Psoas muscle (tissue), 8 donors: ENCODE measurements around the gene PMP22. TPM values are rescaled to one million over a fixed set of nuclear protein-coding genes. Genes with fewer than 3 reads are reported as not detected.

Source experiments
- ATAC-seq, 4 donors: fragments of 200-7000 bp; cut with Tn5 transposase; one replicate each; pipeline ENCODE4 v1.9.1; 2020; ENCODE audit warnings: moderate library complexity in 3 of 4, mild to moderate bottlenecking in 2 of 4
- DNase-seq, 2 donors: peaks; one replicate each; pipeline ENCODE4 v3.0.0-alpha.2; 2020
- H3K27ac ChIP-seq: fragments of 200-600 bp; one replicate; pipeline ENCODE4 v1.8.0; 2022
- H3K27me3 ChIP-seq, 3 donors: fragments of 200-600 bp in 1 of 3; one replicate each; pipeline versions ENCODE4 v1.6.1 to v1.8.0; 2013 to 2022; ENCODE audit warnings: low read length in 2 of 3, mild to moderate bottlenecking in 2 of 3, moderate library complexity in 1 of 3; ENCODE audit not compliant: insufficient read depth in 3 of 3
- H3K36me3 ChIP-seq, 2 donors: fragments of 200-600 bp in 1 of 2; one replicate each; pipeline versions ENCODE4 v1.6.1 to v1.8.0; 2013 to 2022; ENCODE audit warnings: low read depth in 1 of 2, mild to moderate bottlenecking in 1 of 2, moderate library complexity in 1 of 2; ENCODE audit not compliant: insufficient read depth in 1 of 2
- H3K4me1 ChIP-seq: fragments of 200-600 bp; one replicate; pipeline ENCODE4 v1.8.0; 2022
- H3K4me3 ChIP-seq: fragments of 200-600 bp; one replicate; pipeline ENCODE4 v1.8.0; 2022; ENCODE audit warnings: mild to moderate bottlenecking
- H3K9me3 ChIP-seq: fragments of 200-600 bp; one replicate; pipeline ENCODE4 v1.8.0; 2022
- CTCF ChIP-seq: fragments of 200-600 bp; IDR thresholded peaks from one replicate; pipeline ENCODE4 v1.8.0; 2022; ENCODE audit warnings: antibody characterized with exemption
- WGBS, 3 donors: extraction: QIAGEN DNeasy Blood & Tissue Kit; methylation state at CpG; one replicate each; pipeline versions ENCODE4 v1.1.6 to v1.1.7; 2013; 5-methylcytosine and 5-hydroxymethylcytosine counted together
- intact Hi-C, 2 donors: fragments of 100-400 bp; cut with DNase I; formaldehyde crosslinking; loops; one replicate each; pipeline versions ENCODE4 v1.11.0 to v1.14.2; 2022
- polyA plus RNA-seq, 3 donors: library from polyadenylated mRNA; stranded (reverse); fragments of 200-250 nt; gene quantifications; one replicate each; pipeline ENCODE4 v1.2.3, GENCODE V29; 2013
- total RNA-seq, 4 donors: library from RNA; stranded (reverse); fragmentation: NEBNext Ultra II Directional in 2 of 4; extraction: Animal tissue kit (Norgen Biotek cat#: 25700) in 2 of 4; gene quantifications; one replicate each; pipeline versions ENCODE4 v1.2.1 to v1.2.4, GENCODE V29; 2021 to 2023
- donor health status: healthy with polysubstance abuse.
- donor health status: DM: no; HTN: no; CAD: no; lungs with moderate emphysema.
- donor health status: Bipolar disorder and iron deficiency.
- donor health status: healthy.
- donor health status: DM: yes; HTN: yes; CAD: no.
- donor health status: DM: no; HTN: no; CAD: no.
- donor health status: DM: no; HTN: no; CAD: no.
- donor health status: DM: yes; HTN: yes; CAD: no.

Gene PMP22
- total and polyA plus RNA-seq, 7 donors: 39.3 to 317 (median 195) TPM

DNA sequence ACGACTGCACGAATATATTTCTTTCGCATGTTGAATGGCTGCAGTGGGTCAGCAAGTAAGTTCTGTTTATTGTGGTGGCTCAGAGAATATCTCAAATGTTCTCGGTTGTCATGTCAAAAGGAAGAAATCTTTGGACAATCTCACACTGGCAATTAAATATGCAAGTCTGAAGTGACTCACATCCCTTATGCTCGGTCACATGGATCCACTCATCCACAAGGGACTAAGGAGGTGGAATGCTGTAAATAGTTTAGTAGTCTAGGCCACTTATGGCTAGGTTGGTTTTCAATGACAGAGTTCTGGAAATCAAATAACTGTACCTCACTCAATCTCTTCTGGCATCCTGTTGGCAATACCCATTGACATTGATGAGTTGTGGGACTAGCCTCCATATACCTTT lies 33.0 kb upstream of the PMP22 start:
- Histone ChIP-seq H3K27ac (no peak overlapping the region), H3K4me3 (no peak overlapping the region), H3K27me3 (no peaks in the 10 kb centered on the region), H3K9me3 (no peaks in the 10 kb centered on the region), H3K36me3 (no peaks in the 10 kb centered on the region), H3K4me1 (no peaks in the 10 kb centered on the region)
- intact Hi-C loops: no loop called here
- TF ChIP-seq CTCF: no peak
- ATAC-seq: no peak
- 77 to 89% (median 87%) methylated on average over 5 of the region's 5 CpGs for WGBS, 3 donors
- DNase-seq: no peak

- TF ChIP-seq CTCF: no peak
- ATAC-seq (no peak), DNase-seq (no peak)
- WGBS, 3 donors: 88 to 89% (median 88%) methylated on average over 3 of the region's 3 CpGs
- Histone ChIP-seq H3K4me3 (no peak overlapping the region), H3K27ac (no peak overlapping the region), H3K27me3 (no peaks in the 10 kb centered on the region), H3K9me3 (no peaks in the 10 kb centered on the region), H3K36me3 (no peaks in the 10 kb centered on the region), H3K4me1 (no peaks in the 10 kb centered on the region)
- intact Hi-C loops: no loop called here
Measured at GRCh38 chr17:15293558-15293957, 28.4 kb upstream of the PMP22 start.

DNA sequence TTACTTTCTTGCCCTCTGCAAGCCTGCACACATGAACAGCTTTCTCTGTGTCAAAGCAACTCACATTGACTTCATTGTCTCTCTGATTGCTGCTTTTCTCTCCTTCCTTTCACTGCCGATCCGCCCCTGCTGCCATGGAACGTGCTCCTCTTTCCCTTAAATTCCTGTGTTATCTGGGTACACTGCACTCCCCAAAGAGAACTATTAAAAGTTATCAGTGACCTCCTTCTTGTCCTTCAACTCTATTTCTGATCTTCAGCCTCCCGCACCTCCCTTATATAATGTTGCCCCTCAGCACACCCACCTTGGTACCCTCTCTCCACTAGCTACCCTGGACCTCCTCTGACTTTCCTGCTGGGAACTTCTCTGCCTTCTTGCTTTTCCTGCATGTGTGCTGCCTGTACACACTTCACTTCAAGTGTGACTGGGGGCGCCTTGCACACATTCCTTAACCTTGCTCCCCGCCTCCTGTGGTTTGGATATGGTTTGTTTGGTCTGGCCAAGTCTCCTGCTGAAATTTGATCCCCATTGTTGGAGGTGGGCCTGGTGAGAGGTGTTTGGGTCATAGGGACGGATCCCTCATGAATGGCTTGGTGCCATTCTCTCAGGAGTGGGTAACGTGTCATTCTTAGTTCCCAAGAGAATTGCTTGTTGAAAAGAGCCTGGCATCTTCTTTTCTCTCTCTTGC lies 26.7 kb upstream of the PMP22 start:
- 72 to 83% (median 76%) methylated on average over 8 of the region's 8 CpGs for WGBS, 3 donors
- DNase-seq (no peak), ATAC-seq (no peak)
- TF ChIP-seq CTCF: no peak
- intact Hi-C loops: no loop called here
- H3K36me3 ChIP-seq: no peaks in the 10 kb centered on the region
- H3K9me3 ChIP-seq: no peaks in the 10 kb centered on the region
- H3K27ac ChIP-seq: no peak overlapping the region
- H3K4me1 ChIP-seq: no peaks in the 10 kb centered on the region
- no peak overlapping the region for H3K4me3 ChIP-seq
- no peaks in the 10 kb centered on the region for H3K27me3 ChIP-seq

DNA sequence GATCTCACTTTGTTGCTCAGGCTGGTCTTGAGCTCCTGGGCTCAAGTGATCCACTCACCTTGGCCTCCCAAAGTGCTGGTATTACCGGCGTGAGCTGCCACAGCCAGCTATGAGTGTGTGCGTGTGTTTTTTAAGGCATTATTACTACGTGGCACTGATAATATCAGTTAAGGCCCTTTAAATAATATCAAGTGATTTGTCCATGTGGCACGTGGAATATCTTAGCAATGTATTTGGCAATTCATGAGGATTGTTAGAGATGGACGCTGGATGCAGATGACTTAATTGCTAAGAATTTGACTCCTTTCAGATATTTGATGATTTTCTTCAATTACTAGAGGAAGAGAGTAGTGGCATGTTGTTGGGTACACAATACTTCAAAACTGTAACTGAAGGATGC lies 25.5 kb upstream of the PMP22 start:
- 74 to 78% (median 75%) methylated on average over 6 of the region's 6 CpGs for WGBS, 3 donors

More for the DNA sequence above, 25.5 kb upstream of the PMP22 start:
- intact Hi-C loops: no loop called here
- no peaks in the 10 kb centered on the region for H3K36me3 ChIP-seq
- no peaks in the 10 kb centered on the region for H3K9me3 ChIP-seq
- ATAC-seq: no peak
- H3K4me3 ChIP-seq: no peak overlapping the region
- no peak for DNase-seq
- H3K27ac ChIP-seq: no peak overlapping the region
- no peaks in the 10 kb centered on the region for H3K27me3 ChIP-seq
- TF ChIP-seq CTCF: no peak
- H3K4me1 ChIP-seq: no peaks in the 10 kb centered on the region
